ENCODE measurements around the gene TMLHE.
"Not testable (repeated sequence)": the region's sequence is repeated elsewhere in the genome, so short reads cannot be mapped to it uniquely, and the experiment has no call there.

The TMLHE gene, protein sequence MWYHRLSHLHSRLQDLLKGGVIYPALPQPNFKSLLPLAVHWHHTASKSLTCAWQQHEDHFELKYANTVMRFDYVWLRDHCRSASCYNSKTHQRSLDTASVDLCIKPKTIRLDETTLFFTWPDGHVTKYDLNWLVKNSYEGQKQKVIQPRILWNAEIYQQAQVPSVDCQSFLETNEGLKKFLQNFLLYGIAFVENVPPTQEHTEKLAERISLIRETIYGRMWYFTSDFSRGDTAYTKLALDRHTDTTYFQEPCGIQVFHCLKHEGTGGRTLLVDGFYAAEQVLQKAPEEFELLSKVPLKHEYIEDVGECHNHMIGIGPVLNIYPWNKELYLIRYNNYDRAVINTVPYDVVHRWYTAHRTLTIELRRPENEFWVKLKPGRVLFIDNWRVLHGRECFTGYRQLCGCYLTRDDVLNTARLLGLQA

DNA sequence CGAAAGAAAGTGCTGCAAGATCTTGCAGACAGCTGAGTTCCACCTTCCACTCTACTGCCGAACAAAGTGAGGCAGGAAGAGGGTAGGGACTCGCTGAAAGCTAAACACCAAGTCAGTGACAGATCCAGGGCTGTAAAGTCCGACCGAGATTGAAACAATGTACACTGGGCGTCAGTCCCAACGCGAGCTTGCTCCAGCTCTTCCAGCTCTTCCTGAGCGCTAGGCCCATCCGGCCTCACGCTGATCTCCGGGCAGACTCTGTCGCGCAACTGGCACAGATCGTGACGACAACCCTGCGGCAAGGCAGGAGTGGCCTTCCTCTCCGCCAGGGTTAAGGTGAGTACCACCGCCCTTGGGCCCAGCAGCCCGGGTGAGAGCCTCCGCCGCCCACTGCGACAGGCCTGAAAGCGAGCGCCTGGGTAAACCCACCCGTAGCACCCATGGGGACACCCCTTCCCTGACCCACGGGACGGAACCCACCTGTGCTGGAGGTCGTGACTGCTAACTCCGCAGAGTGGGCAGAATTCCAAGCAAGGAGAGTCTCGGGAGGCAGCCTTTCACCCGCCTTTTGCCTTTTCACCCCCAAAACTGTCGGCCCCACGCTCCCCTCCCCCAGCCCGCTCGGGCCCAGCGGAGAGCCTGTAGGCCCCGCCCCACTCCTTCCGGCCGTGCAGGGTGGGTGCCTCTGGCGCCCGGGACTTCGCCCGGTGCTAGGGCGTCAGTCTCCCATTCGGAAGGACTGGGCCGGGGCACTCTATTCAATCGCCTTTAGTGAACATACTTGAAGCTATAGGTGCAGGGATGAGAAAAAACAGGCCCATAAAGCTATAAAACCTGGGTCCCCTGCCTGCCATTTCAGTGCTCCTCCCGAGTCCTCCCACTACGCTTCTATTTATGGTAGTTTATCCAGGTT is at the start of gene TMLHE, which contains the start of gene SPRY3:
Gene TMLHE, minus strand, starts transcription at position 641 of the 913 bp plus-strand sequence. CDS start 67,676 bp downstream, outside the sequence.
Gene SPRY3, plus strand, starts transcription at position 275 of the 913 bp plus-strand sequence.
- DNase-seq, result peak; percentile 19

DNA sequence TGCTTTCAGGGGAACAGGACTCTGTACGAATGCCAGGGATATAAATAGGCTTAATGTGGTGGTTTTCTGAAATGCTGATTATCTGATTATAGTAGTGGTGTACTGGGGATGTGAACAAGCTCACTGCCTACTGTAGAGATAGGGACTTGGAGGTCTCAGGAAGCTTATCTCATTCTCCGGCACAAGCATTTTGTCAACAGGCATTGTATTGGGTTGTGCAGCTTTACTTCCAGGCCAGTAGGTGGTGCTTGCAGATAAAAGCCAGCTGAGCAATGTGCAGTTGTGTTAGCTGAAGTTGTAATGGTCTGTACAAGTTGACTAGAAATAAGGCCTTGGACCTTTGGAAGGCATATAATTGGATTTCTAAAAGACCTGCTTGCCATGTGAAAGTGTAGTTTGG is 49.5 kb upstream of the TMLHE start:
- DNase-seq, result no peak

DNA sequence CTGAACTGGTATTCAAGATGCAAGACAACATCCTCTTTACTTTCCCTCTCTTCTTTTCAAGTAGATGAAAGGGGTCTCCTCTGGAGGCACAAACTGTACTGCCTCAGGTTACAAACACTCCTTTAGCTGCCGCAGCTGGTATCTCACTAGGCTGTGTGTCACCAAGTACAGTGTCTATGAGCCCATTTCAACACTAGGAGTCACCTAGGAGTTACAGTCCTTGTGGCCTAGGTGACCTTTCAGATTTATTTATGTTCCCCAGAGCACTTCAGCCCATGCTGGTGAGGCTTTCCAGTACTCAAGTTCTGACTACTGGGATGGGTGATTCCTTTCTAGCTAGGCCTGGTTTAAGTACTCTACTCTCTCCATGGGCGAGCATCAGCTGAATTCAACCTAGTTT is 32.4 kb upstream of the TMLHE start:
- DNase-seq, result no peak

DNA sequence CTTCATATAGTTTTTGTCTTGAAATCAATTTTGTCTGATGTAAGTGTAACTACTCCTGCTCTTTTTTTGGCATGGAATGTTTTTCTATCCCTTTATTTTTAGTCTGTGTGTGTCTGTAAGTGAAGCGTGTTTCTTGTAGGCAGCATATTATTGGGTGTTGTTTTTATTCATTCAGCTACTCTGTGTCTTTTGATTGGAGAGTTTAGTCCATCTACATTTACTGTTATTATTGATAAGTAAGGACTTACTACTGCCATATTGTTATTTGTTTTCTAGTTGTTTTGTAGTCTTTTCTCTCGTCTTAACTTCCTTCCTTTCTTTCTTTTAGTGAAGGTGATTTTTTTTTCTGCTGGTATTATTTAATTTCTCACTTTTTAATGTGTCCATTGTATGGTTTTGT is 30.5 kb upstream of the TMLHE start:
- DNase-seq, result no peak

DNA sequence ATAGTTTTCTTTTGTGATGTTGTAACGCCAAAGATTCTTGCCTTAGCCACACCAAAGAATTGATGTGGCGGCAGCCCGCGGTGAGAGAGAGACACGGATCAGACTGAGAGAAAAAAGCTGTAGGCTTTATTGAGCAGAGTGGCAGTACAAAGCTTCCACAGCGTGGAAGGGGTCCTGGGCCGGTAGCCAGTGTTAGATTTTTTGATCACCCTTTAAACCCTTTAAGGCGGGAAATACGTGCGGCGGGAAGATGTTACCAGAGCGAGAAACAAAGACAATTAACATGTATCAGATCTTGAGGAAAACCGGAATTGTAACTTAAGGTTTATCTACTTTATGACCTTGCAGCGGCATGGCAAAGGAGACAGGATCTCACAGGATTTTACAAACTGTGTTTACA is 28.6 kb upstream of the TMLHE start:
- DNase-seq, result not testable (repeated sequence)

DNA sequence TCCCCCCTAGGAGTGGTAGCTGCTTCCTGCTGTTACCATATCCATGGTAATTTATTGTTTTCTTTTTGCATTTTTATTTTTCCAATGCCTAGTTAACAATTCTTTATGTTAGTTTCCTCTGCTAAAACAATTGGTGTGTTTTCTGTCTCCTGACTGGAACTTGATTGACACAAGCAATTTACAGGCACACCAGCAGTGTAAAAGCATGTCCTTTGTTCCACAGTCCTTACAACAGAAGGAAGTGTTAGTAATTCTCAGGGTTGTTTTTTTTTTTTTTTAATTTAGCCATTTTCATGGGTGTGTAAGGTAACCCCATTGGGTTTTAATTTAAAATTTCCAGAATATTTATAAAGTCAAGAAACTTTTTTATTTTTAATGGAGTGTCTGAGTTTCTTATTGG is 25.0 kb upstream of the TMLHE start:
- DNase-seq, result no peak

DNA sequence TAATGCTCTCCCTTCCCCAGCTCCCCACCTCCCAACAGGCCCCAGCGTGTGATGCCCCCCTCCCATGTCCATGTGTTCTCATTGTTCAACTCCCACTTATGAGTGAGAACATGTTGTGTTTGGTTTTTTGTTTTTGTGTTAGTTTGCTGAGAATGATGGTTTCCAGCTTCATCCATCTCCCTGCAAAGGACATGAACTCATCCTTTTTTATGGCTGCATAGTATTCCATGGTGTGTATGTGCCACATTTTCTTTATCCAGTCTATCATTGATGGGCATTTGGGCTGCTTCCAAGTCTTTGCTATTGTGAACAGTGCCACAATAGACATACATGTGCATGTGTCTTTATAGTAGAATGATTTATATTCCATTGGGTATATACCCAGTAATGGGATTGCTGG is 22.3 kb upstream of the TMLHE start:
- DNase-seq, result not testable (repeated sequence)

DNA sequence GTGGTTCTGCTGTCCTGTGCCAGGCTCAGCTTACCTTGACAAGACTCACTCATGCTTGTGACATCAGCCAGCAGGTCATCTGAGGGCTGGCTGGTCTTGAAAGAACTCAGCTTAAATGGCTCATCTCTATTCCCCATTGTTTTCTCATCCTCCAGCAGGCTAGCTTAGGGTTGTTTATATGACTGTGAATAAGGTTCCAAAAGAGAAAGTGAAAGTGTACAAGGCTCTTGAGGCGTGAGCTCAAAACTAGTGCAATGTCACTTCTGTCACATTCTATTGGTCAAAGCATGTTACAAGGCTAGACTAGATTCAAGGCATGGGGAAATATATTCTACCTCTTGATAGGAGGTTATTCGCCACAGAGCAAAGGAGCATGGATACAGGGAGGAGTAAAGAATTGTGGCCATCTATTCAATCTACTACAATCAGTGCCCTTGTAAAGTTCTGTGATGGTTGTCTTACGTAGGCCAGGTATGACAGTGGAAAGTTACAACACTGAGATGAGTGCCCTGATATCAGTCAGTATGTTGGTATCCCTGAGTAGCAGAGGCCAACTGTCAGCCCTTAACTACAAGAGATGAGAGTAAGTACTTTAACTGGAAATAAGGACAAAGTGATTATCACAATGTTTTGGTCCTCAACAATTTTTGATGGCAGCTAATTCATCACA is 19.8 kb upstream of the TMLHE start:
- DNase-seq, result no peak

DNA sequence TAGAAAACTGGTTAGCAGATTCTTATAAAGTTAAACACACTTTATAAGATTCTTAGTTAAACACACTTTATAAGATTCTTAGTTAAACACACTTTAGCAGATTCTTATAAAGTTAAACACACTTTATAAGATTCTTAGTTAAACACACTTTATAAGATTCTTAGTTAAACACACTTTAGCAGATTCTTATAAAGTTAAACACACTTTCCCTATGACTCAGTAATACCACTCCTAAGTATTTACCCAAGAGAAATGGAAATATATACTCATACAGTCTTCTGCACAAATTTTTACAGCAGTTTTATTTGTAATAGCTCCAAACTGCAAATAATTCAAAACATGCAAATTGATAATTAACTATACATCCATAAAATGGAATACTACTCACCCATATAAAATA is 7.4 kb upstream of the TMLHE start:
- not testable (repeated sequence) for DNase-seq

DNA sequence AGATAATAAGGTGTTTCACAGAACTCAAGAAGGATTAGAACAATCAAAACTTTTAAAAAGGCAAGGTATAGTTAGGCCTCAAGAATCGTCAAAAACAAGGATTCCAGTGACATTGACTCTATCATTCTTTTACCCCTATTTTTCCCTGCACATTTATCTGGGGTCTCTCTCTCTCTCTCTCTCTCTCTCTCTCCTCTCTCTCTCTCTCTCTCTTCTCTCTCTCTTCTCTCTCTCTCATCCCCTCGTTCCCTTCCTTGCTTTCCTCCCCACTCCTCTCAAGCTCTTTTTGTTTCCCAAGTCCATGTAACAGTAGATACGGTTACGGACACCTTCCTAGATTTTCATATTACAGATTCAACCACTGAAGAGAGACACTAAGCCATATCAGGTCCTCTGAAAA is 3.2 kb upstream of the TMLHE start:
- no peak for DNase-seq

DNA sequence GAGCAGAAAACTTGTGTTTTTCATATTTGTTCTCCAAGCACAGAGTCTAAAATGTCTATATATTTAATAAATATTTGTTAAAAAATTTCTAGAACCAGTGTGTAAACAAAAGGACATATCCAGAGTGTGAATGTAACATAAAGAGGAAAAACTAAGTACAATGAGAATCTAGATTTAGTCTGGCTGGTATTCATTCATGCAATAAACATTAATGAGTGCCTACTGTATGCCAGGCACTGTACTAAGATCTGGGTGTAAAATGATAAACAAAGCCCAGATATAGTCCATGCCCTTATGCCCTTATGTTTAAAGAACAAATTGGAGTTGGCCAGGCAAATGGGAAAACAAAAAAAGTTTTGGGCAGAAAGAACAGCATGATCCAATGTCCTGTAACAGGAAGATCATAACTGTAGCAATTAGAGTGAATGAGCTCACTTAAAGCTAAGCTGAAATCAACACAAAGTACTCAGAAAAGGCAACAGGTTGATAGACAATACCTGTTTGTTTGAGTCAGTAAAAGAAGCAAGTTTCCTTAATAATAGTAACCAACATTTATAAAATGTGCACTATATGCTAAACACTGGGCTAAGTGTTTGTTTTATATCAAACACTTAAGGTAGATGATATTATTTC is 1.3 kb upstream of the TMLHE start:
- DNase-seq, result no peak

DNA sequence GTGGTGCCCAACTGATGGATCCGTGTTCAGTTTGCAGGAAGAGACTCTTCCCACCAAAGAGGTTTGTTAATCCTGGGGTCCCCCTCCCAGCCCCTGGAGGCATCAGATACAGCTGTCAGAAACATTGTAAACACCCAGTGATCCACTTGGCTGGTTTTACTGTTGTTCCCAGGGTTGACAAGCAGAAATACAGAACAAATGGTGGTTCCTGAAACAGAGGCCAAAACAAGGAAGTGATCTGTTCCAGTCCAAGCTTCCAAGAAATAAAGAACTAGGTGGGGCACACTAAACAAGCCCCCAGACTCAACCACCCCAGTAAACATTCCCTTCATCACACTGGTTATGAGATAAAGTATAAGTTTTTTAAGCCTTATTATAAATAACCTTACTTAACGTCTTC is 1.4 kb downstream of the TMLHE start:
- no peak for DNase-seq

DNA sequence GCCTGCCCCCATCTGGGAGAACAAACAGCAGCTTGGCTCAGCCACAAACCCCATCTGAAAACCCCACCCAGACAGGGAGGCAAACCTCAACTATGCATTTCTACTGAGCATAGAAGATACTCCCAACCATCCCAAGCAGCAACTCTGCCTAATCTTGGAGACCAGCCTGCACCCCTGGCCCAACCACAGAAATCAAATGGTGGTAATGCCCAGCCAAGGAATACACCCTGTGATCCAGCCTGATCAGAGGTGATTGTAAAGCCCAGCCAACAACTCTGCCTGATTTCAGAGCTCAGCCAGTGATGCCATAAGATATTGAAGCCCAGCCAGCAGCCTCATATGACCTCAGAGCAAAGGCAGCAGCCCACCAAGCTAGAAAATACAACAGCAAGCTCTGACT is 19.8 kb downstream of the TMLHE start:
- DNase-seq, result no peak

DNA sequence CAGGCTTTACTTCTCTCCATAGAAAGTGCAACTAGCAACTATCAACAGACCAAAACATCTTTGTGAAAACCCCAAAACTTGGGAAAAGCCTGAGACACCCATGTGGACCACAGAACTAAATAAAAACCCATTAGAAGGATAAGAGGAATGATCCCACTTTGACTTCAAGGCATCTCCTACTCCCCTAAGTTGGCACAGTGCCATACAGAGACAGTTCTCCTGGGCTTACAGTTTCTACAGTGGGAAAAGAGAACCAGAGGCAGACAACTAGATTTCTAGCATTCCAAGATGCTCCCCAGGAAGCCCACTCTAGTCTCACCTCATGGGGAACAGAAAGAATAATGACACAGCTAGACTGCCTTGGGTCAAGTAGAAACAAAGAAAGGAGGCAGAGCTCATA is 20.4 kb downstream of the TMLHE start:
- DNase-seq, result no peak

DNA sequence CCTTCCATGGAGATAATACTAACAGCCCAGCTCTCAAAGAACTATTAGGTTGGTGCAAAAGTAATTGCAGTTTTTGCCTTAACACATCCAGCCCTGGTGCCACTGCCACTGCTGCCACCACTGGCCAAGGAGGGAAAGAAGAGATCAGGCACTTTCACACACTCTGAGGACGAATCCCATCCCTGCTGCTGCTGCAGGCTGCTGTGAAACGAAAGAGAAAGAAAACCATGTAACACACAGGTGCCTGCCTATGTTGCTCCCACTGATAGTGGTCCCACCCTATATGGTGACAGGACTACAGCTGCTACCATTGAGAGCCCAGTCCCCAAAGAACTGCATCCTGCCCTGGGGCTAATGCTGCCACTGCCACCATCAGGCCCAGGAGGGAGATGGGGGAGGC is 35.1 kb downstream of the TMLHE start:
- no peak for DNase-seq

DNA sequence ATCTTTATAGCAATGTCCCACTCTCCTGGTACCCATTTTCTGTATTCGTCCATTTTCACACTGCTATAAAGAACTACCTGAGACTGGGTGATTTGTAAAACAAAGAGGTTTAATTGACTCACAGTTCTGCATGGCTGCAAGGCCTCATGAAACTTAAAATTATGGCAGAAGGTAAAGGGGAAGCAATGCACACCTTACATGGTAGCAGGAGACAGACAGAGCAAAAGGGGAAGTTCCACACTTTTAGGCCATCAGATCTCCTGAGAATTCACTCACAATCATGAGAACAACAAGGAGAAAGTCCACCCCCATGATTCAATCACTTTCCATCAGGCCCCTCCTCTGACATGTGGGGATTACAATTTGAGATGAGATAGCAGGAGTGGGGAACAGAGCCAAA is 49.7 kb downstream of the TMLHE start:
- no peak for DNase-seq

DNA sequence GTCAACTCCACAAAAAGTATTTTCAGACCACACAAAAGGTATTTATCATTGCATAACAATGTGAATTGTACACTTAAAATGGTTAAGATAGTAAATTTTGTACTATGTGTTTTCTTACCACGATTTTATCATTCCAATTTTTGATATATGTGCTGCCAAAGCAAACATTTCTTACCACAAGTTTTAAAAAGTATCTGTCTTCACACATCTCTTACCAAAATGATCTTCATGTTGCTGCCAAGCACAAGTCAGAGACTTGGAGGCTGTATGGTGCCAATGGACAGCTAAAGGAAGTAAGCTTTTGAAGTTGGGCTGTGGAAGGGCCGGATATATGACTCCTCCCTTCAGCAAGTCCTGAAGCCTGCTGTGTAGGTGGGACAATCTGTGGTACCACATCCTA is 67.9 kb downstream of the TMLHE start:
- DNase-seq, result no peak

DNA sequence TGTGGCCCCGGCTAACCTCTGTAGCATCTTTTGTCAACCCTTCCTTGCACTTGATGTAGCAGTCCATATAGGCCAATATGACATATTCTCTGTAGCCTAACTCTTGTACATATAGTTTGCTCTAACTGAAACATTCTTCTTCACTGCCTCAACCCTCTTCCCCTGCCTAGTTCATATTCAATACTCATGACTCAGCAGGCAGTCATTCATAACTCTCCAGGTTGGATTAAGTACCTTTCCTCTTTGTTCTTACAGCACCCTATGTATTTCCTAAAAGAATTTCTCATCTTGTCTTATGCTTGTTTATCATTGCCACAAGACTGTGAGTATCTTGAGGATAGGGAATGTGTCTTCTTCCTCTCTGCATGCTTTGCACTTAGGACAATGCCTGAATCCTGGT is 76.9 kb downstream of the TMLHE start:
- DNase-seq, result no peak

DNA sequence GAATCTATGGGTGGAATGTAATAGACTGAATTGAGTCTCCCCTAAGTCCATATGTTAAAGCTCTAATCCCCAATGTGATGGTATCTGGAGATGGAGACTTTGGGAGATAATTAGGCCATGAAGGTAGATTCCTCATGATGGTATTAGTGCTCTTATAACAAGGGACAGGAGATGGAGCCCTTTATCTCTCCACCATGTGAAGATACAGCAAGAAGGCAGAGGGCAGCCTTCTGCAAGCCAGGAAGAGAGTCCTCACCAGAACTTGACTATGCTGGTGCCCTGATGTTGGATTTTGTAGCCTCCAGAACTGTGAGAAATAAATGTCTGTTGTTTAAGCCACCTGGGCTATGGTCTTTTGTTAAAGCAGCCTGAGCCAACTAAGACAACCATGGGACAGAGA is 78.0 kb downstream of the TMLHE start:
- DNase-seq, result no peak

DNA sequence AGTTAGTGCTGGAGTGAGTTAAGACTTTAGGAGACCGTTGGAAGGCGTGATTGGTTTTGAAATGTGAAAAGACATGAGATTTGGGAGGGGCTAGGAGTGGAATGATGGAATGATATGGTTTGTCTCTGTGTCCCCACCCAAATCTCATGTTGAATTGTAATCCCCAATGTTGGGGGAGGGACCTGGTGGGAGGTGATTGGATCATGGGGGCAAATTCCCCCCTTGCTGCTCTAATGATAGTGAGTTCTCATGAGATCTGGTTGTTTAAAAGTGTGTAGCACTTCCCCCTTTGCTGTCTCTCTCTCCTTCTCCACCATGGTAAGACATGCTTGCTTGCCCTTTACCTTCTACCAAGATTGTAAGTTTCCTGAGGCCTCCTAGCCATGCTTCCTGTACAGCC is 85.7 kb downstream of the TMLHE start:
- DNase-seq, result not testable (repeated sequence)

DNA sequence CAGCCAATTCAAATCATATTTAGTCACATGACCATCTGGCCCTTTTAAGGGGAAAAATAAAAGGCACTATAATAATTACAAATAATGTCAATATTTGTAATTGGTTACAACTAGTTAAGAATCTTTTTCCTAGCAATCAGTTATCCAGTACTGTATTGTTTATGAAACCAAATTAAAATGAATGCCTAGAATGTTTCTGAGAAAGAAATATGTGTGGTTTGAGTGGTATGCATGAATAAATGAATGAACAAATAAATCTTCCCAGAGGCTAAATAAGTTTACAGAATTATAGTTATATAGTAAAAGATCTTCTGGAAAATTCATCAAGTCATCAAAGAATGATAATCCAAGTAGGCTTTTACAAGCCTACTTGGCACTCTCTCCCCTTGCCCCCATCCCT is 98.5 kb downstream of the TMLHE start:
- DNase-seq, result no peak

DNA sequence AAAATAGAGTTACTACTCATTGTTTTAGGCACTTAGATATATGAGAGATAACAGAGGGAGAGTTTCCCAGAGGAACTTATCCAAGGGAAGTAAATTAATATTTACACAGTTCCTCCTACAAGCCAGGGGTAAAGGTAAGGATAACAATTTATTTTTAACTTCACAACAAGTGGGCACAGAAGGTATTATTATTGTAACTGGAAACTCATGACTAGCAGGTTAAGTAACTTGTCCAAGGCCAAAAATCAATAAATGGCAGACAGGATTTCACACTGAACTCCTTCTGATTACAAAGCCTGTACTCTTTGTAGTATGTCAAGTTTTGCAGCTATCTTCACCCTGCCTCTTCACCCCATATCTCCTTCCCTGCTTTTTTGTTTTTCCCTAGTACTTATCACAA is 107.5 kb downstream of the TMLHE start:
- no peak for DNase-seq

DNA sequence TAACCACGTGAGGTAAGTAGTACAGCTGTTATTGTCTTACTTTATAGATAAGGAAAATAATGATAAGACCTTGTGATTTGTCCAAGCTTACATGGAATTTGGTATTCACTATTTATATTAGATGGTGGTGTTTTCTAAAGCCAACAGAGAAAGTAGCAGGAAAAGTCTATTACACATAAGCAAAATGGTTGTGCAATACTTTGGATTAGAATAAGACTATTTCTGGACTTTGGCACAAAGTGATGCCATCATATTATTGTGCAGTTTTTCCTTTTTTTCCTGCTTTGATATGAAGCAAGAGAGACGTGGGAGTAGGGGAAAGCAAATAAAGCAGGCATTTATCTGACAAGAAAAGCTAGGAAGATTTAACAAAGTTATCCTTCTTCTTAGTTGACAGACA is 117.6 kb downstream of the TMLHE start:
- DNase-seq, result not testable (repeated sequence)
